HepG2 (cell line): Measurements from ENCODE around the gene TXNDC12. TPM values are rescaled to one million over a fixed set of nuclear protein-coding genes. Genes with fewer than 3 reads are reported as not detected.

Experiments
- AGO1 ChIP-seq: fragments of 200-400 bp; formaldehyde crosslinking; IDR thresholded peaks from 2 replicates; pipeline ENCODE4 v1.6.1; 2017; ENCODE audit warnings: mild to moderate bottlenecking, low read depth, low read length, moderate library complexity; ENCODE audit not compliant: poor library complexity, severe bottlenecking
- IKZF5 ChIP-seq: IDR thresholded peaks from 2 replicates; pipeline ENCODE4 v1.6.1; 2018; ENCODE audit warnings: missing genetic modification reagents, mild to moderate bottlenecking, missing compliant biosample characterization
- NFE2L2 ChIP-seq: fragments of 150-350 bp; IDR thresholded peaks from 2 replicates; pipeline ENCODE4 v1.6.1; 2014; ENCODE audit warnings: low read length
- RARG ChIP-seq: sonication (generic); formaldehyde crosslinking; IDR thresholded peaks from 2 replicates; pipeline ENCODE4 v1.4.0; 2020; ENCODE audit warnings: low read depth, mild to moderate bottlenecking, missing genetic modification reagents
- SP5 ChIP-seq: IDR thresholded peaks from 2 replicates; pipeline ENCODE4 v1.6.1; 2016; ENCODE audit warnings: low read depth, borderline replicate concordance
- TBP ChIP-seq: sonication (generic); formaldehyde crosslinking; IDR thresholded peaks from 2 replicates; pipeline ENCODE4 v1.5.0; 2020; ENCODE audit warnings: missing genetic modification reagents
- TEAD2 ChIP-seq: sonication (generic); formaldehyde crosslinking; IDR thresholded peaks from 2 replicates; pipeline ENCODE4 v1.9.0; 2021; ENCODE audit warnings: missing genetic modification reagents
- ZNF484 ChIP-seq: sonication (generic); formaldehyde crosslinking; IDR thresholded peaks from 2 replicates; pipeline ENCODE4 v1.5.1; 2020; ENCODE audit warnings: mild to moderate bottlenecking, low read depth, missing genetic modification reagents, borderline replicate concordance
- ZNF687 ChIP-seq: sonication (generic); formaldehyde crosslinking; IDR thresholded peaks from 2 replicates; pipeline ENCODE4 v1.5.1; 2020; ENCODE audit warnings: mild to moderate bottlenecking, missing genetic modification reagents, moderate library complexity
- ZNF709 ChIP-seq: sonication (generic); formaldehyde crosslinking; IDR thresholded peaks from 2 replicates; pipeline ENCODE4 v1.5.0; 2020; ENCODE audit warnings: mild to moderate bottlenecking, missing genetic modification reagents
- ZSCAN29 ChIP-seq: sonication (generic); formaldehyde crosslinking; conservative IDR thresholded peaks from 2 replicates; pipeline ENCODE4 v1.4.0; 2020; ENCODE audit warnings: mild to moderate bottlenecking, missing genetic modification reagents
- polyA plus RNA-seq, 8 experiments: library from polyadenylated mRNA; depleted of rRNA in 3 of 8; stranded (reverse) in 7 of 8; unstranded in 1 of 8; fragments of >200 nt; fragmentation: Illumina TruSeq in 4 of 8; extraction: Trizol in 4 of 8; gene quantifications; 2 replicates each; pipeline versions ENCODE4 v1.2.1 to v1.2.3, GENCODE V29; 2011 to 2016; ENCODE audit warnings: low read depth in 4 of 8, missing spikeins in 1 of 8, mixed read lengths in 1 of 8; ENCODE audit not compliant: insufficient read depth in 1 of 8
- total RNA-seq, 5 experiments: library from RNA; depleted of rRNA; stranded (reverse); fragments of >200 nt; fragmentation: Illumina TruSeq; extraction: Trizol; gene quantifications; 2 replicates each; pipeline ENCODE4 v1.2.3, GENCODE V29; 2016; ENCODE audit warnings: low read depth in 1 of 5
- TF ChIP-seq, protein P1 (sequence below): sonication (generic); formaldehyde crosslinking; IDR thresholded peaks from 2 replicates; pipeline ENCODE4 v1.5.0; 2020; ENCODE audit warnings: mild to moderate bottlenecking, missing genetic modification reagents, moderate library complexity
- TF ChIP-seq, protein P2 (sequence below): sonication (generic); formaldehyde crosslinking; IDR thresholded peaks from 2 replicates; pipeline ENCODE4 v1.4.0; 2020; ENCODE audit warnings: missing genetic modification reagents, borderline replicate concordance
- TF ChIP-seq, protein P3 (sequence below): fragments of 450-650 bp; IDR thresholded peaks from 2 replicates; pipeline ENCODE4 v1.6.1; 2017
- TF ChIP-seq, protein P4 (sequence below): IDR thresholded peaks from 2 replicates; pipeline ENCODE4 v1.6.1; 2016; ENCODE audit warnings: missing biosample characterization, missing genetic modification reagents, low read depth

TXNDC12 gene
- total and polyA plus RNA-seq, 2 of the 13 experiments (the other 11 are each of a cell fraction or from before 2014, with no cell fraction given): 65.6 to 67.2 TPM

DNA sequence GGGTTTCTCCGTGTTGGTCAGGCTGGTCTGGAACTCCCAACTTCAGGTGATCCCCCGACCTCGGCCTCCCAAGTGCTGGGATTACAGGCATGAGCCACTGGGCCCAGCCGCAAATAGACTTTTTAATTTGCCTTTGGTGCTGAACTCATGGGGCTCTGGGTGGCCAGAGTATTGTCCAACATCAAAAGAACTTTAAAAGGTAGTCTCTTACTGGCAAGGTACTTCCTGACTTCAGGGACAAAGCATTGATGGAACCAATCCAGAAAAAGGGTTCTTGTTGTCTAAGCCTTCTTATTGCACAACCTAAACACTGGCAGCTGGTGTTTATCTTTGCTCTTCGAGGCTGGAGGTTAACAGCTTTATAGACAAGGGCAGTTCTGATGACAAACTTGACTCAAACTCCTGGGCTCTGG, 17.6 kb downstream of the TXNDC12 start (continued):
- TF ChIP-seq, protein P1, sequence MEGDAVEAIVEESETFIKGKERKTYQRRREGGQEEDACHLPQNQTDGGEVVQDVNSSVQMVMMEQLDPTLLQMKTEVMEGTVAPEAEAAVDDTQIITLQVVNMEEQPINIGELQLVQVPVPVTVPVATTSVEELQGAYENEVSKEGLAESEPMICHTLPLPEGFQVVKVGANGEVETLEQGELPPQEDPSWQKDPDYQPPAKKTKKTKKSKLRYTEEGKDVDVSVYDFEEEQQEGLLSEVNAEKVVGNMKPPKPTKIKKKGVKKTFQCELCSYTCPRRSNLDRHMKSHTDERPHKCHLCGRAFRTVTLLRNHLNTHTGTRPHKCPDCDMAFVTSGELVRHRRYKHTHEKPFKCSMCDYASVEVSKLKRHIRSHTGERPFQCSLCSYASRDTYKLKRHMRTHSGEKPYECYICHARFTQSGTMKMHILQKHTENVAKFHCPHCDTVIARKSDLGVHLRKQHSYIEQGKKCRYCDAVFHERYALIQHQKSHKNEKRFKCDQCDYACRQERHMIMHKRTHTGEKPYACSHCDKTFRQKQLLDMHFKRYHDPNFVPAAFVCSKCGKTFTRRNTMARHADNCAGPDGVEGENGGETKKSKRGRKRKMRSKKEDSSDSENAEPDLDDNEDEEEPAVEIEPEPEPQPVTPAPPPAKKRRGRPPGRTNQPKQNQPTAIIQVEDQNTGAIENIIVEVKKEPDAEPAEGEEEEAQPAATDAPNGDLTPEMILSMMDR (CRISPR knock-in tag): no peak
- TF ChIP-seq TBP (CRISPR knock-in tag) (no peak), IKZF5 (CRISPR knock-in tag) (peak; percentile 96), NFE2L2 (no peak), AGO1 (no peak), ZSCAN29 (CRISPR knock-in tag) (peak; percentile 88), SP5 (CRISPR knock-in tag) (peak; percentile 66), RARG (CRISPR knock-in tag) (no peak), ZNF709 (CRISPR knock-in tag) (no peak), ZNF687 (CRISPR knock-in tag) (peak; percentile 51), ZNF484 (CRISPR knock-in tag) (no peak), TEAD2 (CRISPR knock-in tag) (no peak)
- TF ChIP-seq, protein P2, sequence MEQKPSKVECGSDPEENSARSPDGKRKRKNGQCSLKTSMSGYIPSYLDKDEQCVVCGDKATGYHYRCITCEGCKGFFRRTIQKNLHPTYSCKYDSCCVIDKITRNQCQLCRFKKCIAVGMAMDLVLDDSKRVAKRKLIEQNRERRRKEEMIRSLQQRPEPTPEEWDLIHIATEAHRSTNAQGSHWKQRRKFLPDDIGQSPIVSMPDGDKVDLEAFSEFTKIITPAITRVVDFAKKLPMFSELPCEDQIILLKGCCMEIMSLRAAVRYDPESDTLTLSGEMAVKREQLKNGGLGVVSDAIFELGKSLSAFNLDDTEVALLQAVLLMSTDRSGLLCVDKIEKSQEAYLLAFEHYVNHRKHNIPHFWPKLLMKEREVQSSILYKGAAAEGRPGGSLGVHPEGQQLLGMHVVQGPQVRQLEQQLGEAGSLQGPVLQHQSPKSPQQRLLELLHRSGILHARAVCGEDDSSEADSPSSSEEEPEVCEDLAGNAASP (CRISPR knock-in tag): peak; percentile 73; the same call in 1 of the 2 replicates
- TF ChIP-seq, protein P3, sequence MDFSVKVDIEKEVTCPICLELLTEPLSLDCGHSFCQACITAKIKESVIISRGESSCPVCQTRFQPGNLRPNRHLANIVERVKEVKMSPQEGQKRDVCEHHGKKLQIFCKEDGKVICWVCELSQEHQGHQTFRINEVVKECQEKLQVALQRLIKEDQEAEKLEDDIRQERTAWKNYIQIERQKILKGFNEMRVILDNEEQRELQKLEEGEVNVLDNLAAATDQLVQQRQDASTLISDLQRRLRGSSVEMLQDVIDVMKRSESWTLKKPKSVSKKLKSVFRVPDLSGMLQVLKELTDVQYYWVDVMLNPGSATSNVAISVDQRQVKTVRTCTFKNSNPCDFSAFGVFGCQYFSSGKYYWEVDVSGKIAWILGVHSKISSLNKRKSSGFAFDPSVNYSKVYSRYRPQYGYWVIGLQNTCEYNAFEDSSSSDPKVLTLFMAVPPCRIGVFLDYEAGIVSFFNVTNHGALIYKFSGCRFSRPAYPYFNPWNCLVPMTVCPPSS: no peak
- TF ChIP-seq, protein P4, sequence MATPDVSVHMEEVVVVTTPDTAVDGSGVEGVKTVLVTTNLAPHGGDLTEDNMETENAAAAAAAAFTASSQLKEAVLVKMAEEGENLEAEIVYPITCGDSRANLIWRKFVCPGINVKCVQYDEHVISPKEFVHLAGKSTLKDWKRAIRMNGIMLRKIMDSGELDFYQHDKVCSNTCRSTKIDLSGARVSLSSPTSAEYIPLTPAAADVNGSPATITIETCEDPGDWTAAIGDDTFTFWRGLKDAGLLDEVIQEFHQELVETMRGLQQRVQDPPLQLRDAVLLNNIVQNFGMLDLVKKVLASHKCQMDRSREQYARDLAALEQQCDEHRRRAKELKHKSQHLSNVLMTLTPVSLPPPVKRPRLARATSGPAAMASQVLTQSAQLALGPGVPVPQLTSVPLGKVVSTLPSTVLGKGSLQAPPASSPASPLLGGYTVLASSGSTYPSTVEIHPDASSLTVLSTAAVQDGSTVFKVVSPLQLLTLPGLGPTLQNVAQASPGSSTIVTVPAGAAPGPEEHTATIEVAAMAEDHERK (CRISPR knock-in tag): no peak; the same call in 1 of the 2 replicates
